IMR-90 (cell line): Measurements from ENCODE around the gene NTPCR.

ENCODE experiments used
- CEBPB ChIP-seq: IDR thresholded peaks from 2 replicates; pipeline ENCODE4 v1.6.1; 2012; ENCODE audit warnings: low read depth, low read length, improper control_type of control experiment
- POLR2A ChIP-seq: IDR thresholded peaks from 2 replicates; pipeline ENCODE4 v1.6.1; 2012; ENCODE audit warnings: mild to moderate bottlenecking, low read depth, low read length
- TF ChIP-seq, protein P1 (sequence below): conservative IDR thresholded peaks from 2 replicates; pipeline ENCODE4 v1.5.1; 2012; ENCODE audit warnings: mild to moderate bottlenecking, low read depth, low read length, improper control_type of control experiment

DNA sequence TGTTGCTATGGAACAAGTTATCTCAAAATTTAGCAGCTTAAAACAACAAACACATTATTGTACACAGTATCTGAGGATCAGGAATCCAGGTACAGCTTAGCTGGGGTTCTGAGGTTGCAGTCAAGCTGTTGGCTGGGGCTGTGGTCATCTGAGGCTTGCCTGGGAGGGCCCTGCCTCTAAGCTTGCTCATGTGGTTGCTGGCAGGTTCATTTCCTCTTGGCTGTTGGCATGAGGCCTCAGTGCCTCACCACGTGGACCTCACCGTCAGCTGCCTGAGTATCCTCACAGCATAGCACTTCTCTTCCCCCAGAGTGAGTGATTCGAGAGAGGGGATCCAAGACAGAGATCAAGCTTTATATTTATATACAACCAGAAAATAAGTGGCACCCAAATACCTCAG lies 18.6 kb downstream of the NTPCR start:
- TF ChIP-seq POLR2A (no peak), CEBPB (no peak)
- TF ChIP-seq, protein P1, sequence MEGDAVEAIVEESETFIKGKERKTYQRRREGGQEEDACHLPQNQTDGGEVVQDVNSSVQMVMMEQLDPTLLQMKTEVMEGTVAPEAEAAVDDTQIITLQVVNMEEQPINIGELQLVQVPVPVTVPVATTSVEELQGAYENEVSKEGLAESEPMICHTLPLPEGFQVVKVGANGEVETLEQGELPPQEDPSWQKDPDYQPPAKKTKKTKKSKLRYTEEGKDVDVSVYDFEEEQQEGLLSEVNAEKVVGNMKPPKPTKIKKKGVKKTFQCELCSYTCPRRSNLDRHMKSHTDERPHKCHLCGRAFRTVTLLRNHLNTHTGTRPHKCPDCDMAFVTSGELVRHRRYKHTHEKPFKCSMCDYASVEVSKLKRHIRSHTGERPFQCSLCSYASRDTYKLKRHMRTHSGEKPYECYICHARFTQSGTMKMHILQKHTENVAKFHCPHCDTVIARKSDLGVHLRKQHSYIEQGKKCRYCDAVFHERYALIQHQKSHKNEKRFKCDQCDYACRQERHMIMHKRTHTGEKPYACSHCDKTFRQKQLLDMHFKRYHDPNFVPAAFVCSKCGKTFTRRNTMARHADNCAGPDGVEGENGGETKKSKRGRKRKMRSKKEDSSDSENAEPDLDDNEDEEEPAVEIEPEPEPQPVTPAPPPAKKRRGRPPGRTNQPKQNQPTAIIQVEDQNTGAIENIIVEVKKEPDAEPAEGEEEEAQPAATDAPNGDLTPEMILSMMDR, result no peak
